Fibroblast of lung (primary cell): ENCODE results near the gene ULK3.

Experiments used
- CTCF ChIP-seq, 2 donors: IDR thresholded peaks in 1 of 2; conservative IDR thresholded peaks in 1 of 2; 1 replicate in 1 of 2; 2 replicates in 1 of 2; pipeline ENCODE4 v1.5.1; 2011 to 2012; ENCODE audit warnings: low read length in 2 of 2, control low read depth in 1 of 2, inconsistent platforms in 1 of 2, low read depth in 1 of 2, mild to moderate bottlenecking in 1 of 2
- EZH2 ChIP-seq: IDR thresholded peaks from 2 replicates; pipeline ENCODE4 v1.5.1; 2012; ENCODE audit warnings: low read length, control low read depth, mild to moderate bottlenecking; ENCODE audit errors: missing control alignments

GRCh38 chr15:74830868-74831267 lies 12.1 kb downstream of the ULK3 start:
- TF ChIP-seq CTCF (conservative IDR thresholded peaks at IDR 0.05 in 1 of 2, IDR thresholded peaks at IDR 0.05 in 1 of 2; ENCODE audit: low read depth in 1 of 2, low read length in 2 of 2) (no peak), EZH2 (no peak)
